ENCODE data around the gene POLR2L. TPM values are rescaled to one million over a fixed set of nuclear protein-coding genes. Genes with fewer than 3 reads are reported as not detected.
A peak's percentile ranks its signal among the peaks of the same experiment; 100 is the strongest.

Gene POLR2L
- total RNA-seq, 1 donor from 2014 or later = 213 TPM

GRCh38 chr11:802018-802617, 40.2 kb downstream of the POLR2L start:
- no peak for TF ChIP-seq CTCF (conservative IDR thresholded peaks at IDR 0.05; ENCODE audit: low read depth, low read length)
- no peak overlapping the region for H3K4me3 ChIP-seq (ENCODE audit: low read depth, low read length)
- no peak for DNase-seq (ENCODE audit: low read depth)

GRCh38 chr11:801097-801780, 41.1 kb downstream of the POLR2L start:
- TF ChIP-seq CTCF (conservative IDR thresholded peaks at IDR 0.05; ENCODE audit: low read depth, low read length) = no peak
- DNase-seq (ENCODE audit: low read depth) = no peak
- H3K4me3 ChIP-seq (ENCODE audit: low read depth, low read length) = no peak overlapping the region

DNA sequence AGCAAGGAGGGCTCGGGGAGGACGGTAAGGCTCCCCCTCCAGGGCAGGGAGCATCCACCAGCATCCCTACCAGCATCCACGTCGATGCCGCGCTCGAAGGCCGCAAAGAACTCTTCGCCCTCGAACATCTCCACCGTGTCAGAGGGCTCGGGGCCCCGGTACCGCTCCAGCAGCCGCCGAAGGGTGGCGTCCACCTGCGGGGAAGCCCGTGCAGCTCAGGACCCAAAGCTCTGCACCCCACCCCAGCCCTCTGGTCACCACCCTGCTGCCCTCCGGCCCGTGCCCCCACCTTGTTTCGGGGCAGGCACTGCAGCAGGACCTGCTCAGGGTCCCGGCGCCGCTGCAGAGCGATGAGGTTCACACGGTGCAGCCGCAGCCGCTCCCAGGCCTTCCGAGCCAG, 41.9 kb downstream of the POLR2L start:
- no peak for TF ChIP-seq CTCF (conservative IDR thresholded peaks at IDR 0.05; ENCODE audit: low read depth, low read length)
- no peak for DNase-seq (ENCODE audit: low read depth)
- no peak overlapping the region for H3K4me3 ChIP-seq (ENCODE audit: low read depth, low read length)

- no peak overlapping the region for H3K4me3 ChIP-seq (ENCODE audit: low read depth, low read length)
- no peak for TF ChIP-seq CTCF (conservative IDR thresholded peaks at IDR 0.05; ENCODE audit: low read depth, low read length)
- no peak for DNase-seq (ENCODE audit: low read depth)
Measured at GRCh38 chr11:799641-800316, 42.5 kb downstream of the POLR2L start.

- TF ChIP-seq CTCF (conservative IDR thresholded peaks at IDR 0.05; ENCODE audit: low read depth, low read length) = peak; percentile 60
- no peak for DNase-seq (ENCODE audit: low read depth)
- peak within 1 kb of the TSS; percentile 63 for H3K4me3 ChIP-seq (ENCODE audit: low read depth, low read length)
Measured at GRCh38 chr11:798093-798713, 44.1 kb downstream of the POLR2L start, which contains the start of gene SLC25A22. SLC25A22 (minus strand) TSS chr11:798281; CDS start chr11:795006, 3,275 bp downstream.

DNA sequence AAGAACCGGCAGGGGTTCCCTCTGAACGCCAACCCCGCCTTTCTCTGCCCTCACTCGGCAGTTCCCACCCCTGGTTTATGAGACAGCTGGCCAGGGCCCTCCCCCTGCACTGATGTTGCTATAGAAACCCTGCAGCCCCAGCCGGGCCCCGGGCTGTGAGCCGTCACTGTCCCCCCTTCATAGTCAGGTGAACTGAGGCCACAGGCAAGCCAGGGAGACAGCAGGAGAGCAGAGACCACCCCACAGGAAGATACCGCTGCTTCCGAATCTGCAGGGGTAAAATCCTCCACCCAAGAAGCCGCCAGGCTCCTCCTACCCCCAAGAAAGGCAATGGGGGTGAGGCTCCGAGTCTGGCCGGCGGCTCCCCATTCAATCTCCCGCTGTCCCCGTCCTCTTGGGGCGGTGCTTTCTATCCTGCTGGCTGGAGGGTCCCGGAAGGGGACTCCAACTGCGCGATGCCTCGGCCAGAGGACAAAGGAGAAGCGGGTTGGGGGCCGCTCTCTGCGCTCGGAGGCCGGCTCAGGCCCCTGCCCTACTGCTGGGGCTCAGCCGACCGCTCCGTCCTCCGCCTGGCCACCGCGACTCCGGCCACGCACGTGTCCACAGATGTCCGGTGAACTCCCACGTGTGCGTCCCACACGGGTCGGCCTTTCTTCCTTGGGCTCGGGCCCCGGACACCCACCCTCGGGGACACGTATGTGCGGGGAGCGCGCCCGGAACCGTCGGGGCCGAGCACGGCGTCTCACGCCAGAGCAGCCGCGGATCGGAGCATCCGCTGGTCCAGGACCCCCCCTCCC, 44.8 kb downstream of the POLR2L start:
- H3K4me3 ChIP-seq (ENCODE audit: low read depth, low read length) = peak overlapping the region; percentile 63
- no peak for DNase-seq (ENCODE audit: low read depth)
- no peak for TF ChIP-seq CTCF (conservative IDR thresholded peaks at IDR 0.05; ENCODE audit: low read depth, low read length)

All from epithelial cell of proximal tubule (primary cell).